Neuron (in vitro differentiated cells): ENCODE measurements around the gene C22orf39.
"Not testable (repeated sequence)": the region's sequence is repeated elsewhere in the genome, so short reads cannot be mapped to it uniquely, and the experiment has no call there.

Source experiments
- H2AFZ ChIP-seq: one replicate; pipeline ENCODE4 v1.6.1; 2013; ENCODE audit warnings: low read depth, mild to moderate bottlenecking, inconsistent platforms, low read length, moderate library complexity
- H3K27me3 ChIP-seq: one replicate; pipeline ENCODE4 v1.6.1; 2013; ENCODE audit warnings: low read length; ENCODE audit not compliant: insufficient read depth
- H3K36me3 ChIP-seq: one replicate; pipeline ENCODE4 v1.6.1; 2013; ENCODE audit warnings: low read length; ENCODE audit not compliant: insufficient read depth
- H3K4me1 ChIP-seq: one replicate; pipeline ENCODE4 v1.6.1; 2013; ENCODE audit warnings: low read length; ENCODE audit not compliant: insufficient read depth
- H3K4me3 ChIP-seq: 2 replicates; pipeline ENCODE4 v1.5.1; 2013; ENCODE audit warnings: mild to moderate bottlenecking, low read length, moderate library complexity
- H3K9me3 ChIP-seq: one replicate; pipeline ENCODE4 v1.6.1; 2013; ENCODE audit warnings: low read length

Gene C22orf39

DNA sequence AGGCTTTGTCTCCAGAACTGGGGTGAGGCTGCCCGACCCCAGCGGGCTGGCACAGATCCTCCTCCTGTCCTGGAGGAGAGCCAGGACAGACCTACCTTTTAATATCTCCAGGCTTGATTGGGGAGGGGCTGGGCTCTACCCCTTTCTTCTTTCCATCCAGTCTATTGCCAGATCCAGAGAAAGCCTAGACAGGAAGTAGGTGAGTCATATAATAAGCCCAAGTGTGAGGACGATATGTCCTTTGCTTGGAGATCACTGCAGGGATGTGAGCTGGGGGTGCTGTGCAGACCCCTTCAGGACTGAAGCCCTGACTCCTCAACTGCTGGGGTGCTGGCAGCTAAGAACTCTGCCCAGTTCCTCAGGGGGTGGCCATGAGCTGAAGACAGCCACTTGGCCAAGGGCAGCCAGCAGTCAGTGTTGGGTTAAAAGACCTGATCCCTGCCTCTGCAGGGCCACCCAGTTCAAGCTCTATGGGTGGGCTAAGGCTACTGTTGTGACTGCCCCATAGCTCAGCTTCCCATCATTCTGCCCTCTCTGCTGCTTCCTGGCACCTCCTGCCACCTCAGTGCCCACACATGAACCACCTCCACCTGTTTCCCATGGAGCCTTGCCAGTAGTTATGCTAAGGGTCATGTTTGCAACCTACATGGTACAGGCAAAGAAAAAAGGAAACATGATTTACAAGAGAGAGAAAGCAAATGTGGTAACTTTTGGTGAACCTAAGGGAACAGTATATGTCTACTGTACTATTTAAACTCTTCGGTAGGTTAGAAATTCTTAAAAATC is 8.3 kb upstream of the C22orf39 start:
- no peaks in the 10 kb centered on the region for H3K4me1 ChIP-seq
- H3K36me3 ChIP-seq: peaks cover 68% of the 10 kb centered on the region
- H2AFZ ChIP-seq: no peak overlapping the region
- no peak overlapping the region for H3K4me3 ChIP-seq
- no peaks in the 10 kb centered on the region for H3K27me3 ChIP-seq
- no peaks in the 10 kb centered on the region for H3K9me3 ChIP-seq

DNA sequence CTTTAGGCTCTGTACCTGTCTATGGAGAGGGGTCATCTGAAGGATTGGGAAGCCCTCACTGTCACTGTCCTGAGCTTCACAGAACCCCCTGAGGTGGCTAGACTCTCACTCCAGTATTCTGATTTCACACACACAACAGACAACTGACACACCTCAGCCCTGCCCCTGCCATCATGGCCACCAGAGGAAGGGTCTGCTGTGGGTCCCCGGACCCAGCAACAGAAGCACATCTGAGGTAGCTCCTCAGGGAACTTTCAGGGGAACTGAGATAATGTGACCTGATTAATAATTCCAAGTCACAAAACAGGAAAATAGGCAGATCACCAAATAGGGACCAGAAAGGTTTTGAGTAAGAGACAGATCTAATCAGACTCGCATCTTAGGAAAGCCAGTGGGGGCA is 7.5 kb upstream of the C22orf39 start:
- H3K4me1 ChIP-seq: no peaks in the 10 kb centered on the region
- H3K4me3 ChIP-seq: no peak overlapping the region
- H3K9me3 ChIP-seq: no peaks in the 10 kb centered on the region
- H3K36me3 ChIP-seq: peaks cover 69% of the 10 kb centered on the region
- H2AFZ ChIP-seq: no peak overlapping the region
- no peaks in the 10 kb centered on the region for H3K27me3 ChIP-seq

DNA sequence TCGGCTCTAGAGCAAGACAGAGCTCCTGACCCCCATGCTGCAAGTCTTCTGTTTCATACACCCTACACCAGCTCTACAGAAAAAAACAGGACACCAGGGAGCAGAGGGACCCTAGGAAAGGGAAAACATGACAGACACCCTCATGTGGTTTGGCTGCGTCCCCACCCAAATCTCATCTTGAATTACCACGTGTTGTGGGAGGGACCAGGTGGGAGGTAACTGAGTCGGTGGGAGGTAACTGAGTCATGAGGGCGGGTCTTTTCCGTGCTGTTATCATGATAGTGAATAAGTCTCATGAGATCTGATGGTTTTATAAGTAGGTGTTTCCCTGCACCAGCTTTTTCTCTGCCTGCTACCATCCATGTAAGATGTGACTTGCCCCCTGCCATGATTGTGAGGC is 6.6 kb upstream of the C22orf39 start:
- Histone ChIP-seq H3K36me3 (peaks cover 74% of the 10 kb centered on the region), H2AFZ (no peak overlapping the region), H3K4me1 (peaks cover 2% of the 10 kb centered on the region), H3K9me3 (no peaks in the 10 kb centered on the region), H3K27me3 (no peaks in the 10 kb centered on the region), H3K4me3 (no peak overlapping the region)

DNA sequence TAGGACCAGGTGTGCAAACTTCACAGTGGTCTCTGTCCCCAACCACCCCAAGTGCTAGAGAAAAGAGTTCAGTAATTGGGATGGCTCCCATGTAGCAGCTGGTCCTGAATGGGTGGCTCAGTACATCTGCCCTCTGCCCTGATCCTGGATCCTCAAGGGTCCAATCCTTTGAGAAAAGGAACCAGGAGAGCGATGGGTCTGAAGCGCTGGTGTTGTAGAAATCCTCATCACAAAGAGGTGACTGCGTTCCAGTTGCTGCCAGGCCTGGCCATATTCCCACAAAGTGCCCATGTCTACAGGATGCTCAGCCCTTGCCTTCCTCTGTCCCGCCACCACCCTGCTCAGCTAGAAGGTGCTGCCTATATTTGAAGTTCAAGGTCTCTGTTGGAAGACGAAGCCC is 6.2 kb upstream of the C22orf39 start:
- peaks cover 77% of the 10 kb centered on the region for H3K36me3 ChIP-seq

DNA sequence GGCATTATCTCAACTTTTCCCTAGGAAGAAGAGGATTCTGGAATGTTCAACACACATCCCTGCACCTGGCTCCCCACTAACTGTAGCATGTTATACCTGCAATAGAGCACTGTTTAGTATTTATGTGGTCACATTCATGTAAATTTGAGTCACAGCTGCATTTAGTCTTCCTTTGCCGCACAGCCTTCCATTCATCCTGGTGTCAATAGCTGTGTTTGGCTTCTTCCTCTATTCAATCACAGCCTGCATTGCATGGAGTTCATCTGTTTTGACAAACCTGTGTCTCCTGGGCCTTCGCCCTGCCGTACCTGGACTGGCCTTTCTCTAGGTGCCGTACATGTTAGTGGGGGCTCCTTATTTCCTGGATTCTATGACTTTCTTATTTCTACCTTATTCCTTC is 4.1 kb upstream of the C22orf39 start:
- H3K4me1 ChIP-seq: peaks cover 17% of the 10 kb centered on the region
- H3K36me3 ChIP-seq: peaks cover 64% of the 10 kb centered on the region

More for the DNA sequence above, 6.2 kb upstream of the C22orf39 start:
- H3K9me3 ChIP-seq: no peaks in the 10 kb centered on the region
- H3K4me3 ChIP-seq: no peak overlapping the region
- no peaks in the 10 kb centered on the region for H3K27me3 ChIP-seq
- peaks cover 6% of the 10 kb centered on the region for H3K4me1 ChIP-seq
- H2AFZ ChIP-seq: no peak overlapping the region

DNA sequence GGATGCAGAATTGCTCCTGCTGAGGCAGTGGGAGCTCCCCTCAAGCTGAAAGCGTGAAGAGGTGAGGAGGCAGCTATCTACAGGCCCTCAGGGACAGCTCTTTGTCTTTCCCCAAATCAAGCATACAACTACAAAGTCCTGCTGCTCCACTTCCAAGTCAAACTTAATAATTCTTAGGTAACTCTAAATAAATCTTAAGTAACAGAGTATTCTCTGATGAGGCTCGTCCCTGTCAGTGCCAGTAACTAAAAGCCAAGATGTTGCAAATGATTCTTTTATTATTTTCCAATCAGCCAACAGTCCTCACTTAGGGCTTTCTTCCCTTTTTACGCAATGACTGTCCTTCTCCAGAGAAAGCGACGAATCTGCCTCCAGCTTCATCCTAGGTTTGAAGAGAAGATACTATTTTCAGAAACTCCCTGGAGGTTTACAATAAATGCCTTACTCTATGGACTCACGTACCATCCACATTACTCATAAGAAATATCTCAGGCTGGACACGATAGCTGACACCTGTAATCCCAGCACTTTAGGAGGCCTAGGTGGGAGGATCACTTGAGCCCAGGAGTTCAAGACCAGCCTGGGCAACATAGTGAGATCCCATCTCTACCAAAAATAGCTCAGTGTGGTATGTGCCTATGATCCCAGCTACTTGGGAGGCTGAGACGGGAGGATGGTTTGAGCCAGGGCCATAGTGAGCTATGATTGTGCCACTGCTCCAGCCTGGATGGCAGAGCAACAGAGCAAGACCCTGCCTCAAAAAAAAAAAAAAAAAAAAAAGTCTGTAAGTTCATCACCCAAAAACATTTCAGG is 3.1 kb upstream of the C22orf39 start:
- no peak overlapping the region for H2AFZ ChIP-seq
- H3K4me1 ChIP-seq: peaks cover 25% of the 10 kb centered on the region
- H3K27me3 ChIP-seq: no peaks in the 10 kb centered on the region
- H3K4me3 ChIP-seq: no peak overlapping the region
- no peaks in the 10 kb centered on the region for H3K9me3 ChIP-seq
- H3K36me3 ChIP-seq: peaks cover 54% of the 10 kb centered on the region

More for the DNA sequence above, 4.1 kb upstream of the C22orf39 start:
- Histone ChIP-seq H3K9me3 (no peaks in the 10 kb centered on the region), H3K4me3 (no peak overlapping the region), H2AFZ (no peak overlapping the region), H3K27me3 (no peaks in the 10 kb centered on the region)

DNA sequence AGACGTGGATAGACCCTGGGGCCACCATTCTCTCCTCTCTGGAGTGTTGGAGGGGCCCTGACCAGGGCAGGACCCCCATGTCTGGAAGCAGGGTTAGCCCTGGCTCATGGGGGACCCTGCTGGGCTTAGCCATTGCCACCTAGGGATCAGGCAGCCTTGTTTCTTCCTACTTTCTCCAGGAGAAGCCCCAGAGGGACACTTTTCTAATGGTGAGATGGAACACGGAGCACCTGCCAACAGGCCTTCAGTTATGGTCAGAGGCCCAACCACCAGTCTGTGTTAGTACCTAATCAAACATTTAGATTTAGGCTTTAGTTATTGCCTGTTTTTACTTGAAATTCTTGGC is 1.9 kb upstream of the C22orf39 start:
- Histone ChIP-seq H3K4me3 (no peak overlapping the region), H3K36me3 (peaks cover 49% of the 10 kb centered on the region), H3K9me3 (no peaks in the 10 kb centered on the region), H2AFZ (no peak overlapping the region), H3K27me3 (no peaks in the 10 kb centered on the region), H3K4me1 (peaks cover 25% of the 10 kb centered on the region)

DNA sequence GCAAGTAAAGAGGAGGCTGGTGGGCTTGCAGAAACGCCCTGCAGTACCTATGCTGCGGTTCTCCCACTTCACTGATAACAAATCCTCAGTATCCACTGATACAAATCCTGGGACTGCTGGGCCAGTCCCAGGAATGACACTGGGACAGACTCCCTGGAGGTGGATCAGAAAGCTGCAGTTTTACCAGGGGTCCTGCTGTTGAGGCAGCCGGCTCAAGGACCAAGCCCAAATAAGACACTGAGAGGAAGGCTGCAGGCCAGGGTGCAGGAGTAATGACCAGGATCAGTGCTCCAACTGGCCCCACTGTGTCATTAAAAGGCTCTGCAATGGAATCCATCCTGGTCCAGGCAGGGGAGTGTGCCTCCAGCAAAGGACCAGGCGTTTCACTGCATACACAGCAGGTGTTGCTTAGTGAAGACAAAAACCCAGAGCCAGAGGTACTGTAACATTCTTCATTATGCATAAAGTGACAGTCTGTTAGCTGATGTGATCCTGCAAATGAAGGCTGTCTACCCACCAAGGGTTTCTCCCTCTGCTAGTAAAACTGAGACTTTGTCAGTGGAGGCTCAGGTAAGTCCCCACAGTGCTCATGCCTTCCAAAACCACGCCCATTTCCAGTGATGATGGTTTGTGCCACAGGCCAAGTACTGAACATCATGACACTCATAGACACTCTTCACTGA is 1.4 kb upstream of the C22orf39 start:
- H3K9me3 ChIP-seq: no peaks in the 10 kb centered on the region
- H2AFZ ChIP-seq: no peak overlapping the region
- no peaks in the 10 kb centered on the region for H3K27me3 ChIP-seq
- peaks cover 25% of the 10 kb centered on the region for H3K4me1 ChIP-seq
- H3K4me3 ChIP-seq: peak overlapping the region; percentile 58
- H3K36me3 ChIP-seq: peaks cover 49% of the 10 kb centered on the region

DNA sequence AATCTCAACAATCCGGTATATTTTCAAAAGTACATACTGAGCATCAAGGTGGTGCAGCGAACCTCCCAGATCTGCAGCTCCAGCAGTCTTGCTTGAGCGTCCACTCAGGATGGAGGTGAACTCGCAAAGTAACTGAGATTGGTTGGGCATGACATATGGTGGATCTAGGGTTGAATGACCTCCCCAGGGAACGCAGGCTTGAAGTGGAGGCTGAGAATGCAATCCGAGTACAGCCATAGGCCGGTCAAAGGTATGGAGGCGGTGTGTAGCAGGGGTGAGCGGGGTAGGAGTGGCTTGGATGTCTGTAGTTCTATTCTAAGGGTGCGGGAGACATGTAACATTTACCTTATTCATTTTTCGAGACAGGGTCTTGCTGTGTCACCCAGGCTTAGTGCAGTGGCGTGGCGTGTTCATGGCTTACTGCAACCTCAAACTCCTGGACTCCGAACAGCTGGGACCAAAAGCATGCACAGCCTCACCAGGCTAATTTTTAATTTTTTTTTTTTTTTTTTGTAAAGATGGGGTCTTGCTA is 631 bp upstream of the C22orf39 start:
- Histone ChIP-seq H3K4me1 (peaks cover 25% of the 10 kb centered on the region), H2AFZ (peak overlapping the region; percentile 23), H3K27me3 (no peaks in the 10 kb centered on the region), H3K4me3 (peak overlapping the region; percentile 58), H3K9me3 (no peaks in the 10 kb centered on the region), H3K36me3 (peaks cover 46% of the 10 kb centered on the region)

DNA sequence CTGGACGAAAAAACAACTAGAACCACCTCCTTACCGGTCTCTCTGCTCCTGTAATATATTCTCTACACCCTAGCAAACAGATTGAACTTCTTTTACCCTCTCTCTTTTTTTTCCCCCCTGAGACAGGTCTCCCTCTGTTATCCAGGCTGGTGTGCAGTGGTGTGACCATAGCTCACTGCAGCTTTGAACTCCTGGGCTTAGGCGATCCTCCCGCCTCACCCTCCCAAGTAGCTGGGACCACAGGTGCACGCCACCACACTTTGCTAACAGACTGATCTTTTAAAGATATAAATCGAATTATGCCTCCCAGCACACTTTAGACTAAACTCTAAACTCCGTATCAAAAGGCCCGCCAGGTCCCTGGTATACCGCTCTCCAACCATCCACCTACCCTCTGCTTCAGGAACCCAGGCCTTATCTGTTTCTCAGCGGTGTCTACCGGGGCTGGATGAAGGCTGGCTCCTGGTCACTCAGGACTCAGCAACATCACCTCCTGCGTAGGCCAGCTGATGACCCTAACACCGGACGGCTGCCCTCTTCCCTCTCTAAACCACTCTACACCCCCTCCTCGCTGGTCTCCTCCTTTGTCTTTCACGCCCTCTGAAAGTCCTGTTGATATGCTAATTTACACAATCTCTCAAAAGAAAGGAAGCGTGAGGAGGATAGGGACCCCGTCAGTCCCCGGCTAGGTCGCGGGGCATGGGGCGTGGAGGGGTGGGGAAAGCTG is 745 bp downstream of the C22orf39 start:
- Histone ChIP-seq H3K4me3 (peak overlapping the region; percentile 58), H3K27me3 (no peaks in the 10 kb centered on the region), H2AFZ (peak overlapping the region; percentile 75), H3K36me3 (peaks cover 43% of the 10 kb centered on the region), H3K4me1 (peaks cover 25% of the 10 kb centered on the region), H3K9me3 (no peaks in the 10 kb centered on the region)

DNA sequence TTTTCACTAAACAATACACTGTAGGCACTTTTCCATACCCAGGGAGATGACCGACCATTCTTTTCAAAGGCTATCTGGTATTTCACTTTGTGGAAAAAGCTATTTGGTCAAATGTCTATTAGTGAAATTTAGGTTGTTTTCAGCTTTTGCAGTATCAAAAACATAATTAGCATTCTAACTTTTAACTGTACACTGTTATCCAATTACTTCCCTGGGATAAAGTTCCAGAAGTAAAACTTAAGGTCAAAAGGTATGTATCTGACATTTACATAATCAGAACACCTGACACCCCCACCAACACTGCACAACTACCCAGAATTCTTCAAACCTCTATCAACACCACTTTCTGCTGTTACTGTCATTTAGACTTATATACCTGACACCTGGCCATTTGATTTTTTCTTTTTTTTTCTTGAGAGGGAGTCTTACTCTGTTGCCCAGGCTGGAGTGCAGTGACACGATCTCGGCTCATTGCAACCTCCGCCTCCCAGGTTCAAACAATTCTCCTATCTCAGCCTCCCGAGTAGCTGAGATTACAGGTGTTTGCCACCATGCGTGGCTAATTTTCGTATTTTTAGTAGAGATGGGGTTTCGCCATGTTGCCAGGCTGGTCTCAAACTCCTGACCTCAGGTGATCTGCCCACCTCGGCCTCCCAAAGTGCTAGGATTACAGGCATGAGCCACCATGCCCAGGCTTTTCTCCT is 2.1 kb downstream of the C22orf39 start:
- Histone ChIP-seq H3K36me3 (peaks cover 38% of the 10 kb centered on the region), H3K4me1 (peaks cover 25% of the 10 kb centered on the region)
- H3K4me3 ChIP-seq: not testable (repeated sequence)

DNA sequence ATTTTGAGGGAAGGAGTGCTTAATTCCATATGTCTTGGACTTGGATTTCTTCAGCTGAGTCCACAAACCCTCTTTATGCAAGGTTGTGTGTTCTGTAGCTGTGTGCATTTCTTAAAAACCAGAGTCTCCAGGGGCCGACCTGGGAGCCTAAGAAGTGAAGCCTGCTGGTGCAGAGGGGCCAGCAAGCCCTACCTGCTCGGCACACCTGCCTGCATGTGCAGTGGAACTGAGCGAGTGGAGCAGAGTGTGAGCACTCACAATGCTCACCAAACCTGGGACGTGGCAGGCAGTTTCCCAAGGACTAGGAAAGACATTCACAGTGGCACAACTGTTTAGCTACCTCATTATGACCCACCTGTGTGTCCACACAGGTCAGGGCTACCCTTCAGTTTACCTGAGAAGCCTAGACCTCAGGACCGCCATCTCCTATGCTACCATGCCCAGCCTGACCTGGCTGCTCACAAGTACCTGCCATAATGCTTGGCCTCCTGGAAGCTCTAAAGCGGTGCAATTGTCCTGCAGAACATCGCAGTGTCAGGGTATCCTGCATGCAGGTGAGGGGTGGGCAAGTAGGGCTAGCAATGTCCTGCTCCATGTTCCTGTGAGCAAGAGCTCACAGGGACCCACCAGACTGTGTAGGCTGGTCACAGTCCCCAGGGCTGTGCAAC is 3.8 kb downstream of the C22orf39 start:
- Histone ChIP-seq H3K9me3 (no peaks in the 10 kb centered on the region), H3K4me3 (no peak overlapping the region), H3K27me3 (no peaks in the 10 kb centered on the region), H3K36me3 (peaks cover 28% of the 10 kb centered on the region), H2AFZ (no peak overlapping the region), H3K4me1 (peaks cover 18% of the 10 kb centered on the region)

More for the DNA sequence above, 2.1 kb downstream of the C22orf39 start:
- H3K9me3 ChIP-seq, H3K27me3 ChIP-seq, H2AFZ ChIP-seq: not testable (repeated sequence)
